ENCODE data around the gene BNC2. TPM values are rescaled to one million over a fixed set of nuclear protein-coding genes. Genes with fewer than 3 reads are reported as not detected.

The BNC2 gene
- total RNA-seq, 1 experiment from 2014 or later = not detected

DNA sequence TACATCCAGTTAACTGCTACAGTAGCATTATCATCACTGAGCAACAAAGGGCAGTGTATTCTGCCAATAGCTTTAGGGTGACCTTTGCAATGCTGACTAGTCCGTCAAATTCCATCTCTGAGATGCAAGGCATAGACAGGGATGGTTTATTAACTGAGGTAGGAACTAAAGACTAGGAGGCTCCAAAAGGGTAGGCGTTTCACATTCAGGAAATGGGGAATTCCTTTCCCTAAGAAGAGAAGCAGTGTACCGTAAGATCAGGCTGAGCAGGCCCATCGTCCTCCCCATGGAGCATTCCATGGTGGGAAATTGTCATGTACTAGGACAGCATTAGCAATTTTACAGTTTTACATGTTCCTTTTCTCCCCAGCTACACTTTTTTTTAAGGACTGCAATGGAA lies 157.7 kb downstream of the BNC2 start:
- no TSS peak for BruUV-seq (replicated peaks)
- Mint-ChIP-seq H3K4me3 (ENCODE audit: low read depth, unreplicated experiment) (no peak overlapping the region), H3K9me3 (ENCODE audit: low read depth, unreplicated experiment) (no peaks in the 10 kb centered on the region), H3K4me1 (ENCODE audit: low read depth, unreplicated experiment) (peaks cover 8% of the 10 kb centered on the region), H3K36me3 (ENCODE audit: insufficient read depth, unreplicated experiment) (no peaks in the 10 kb centered on the region), H3K27ac (ENCODE audit: unreplicated experiment) (no peak overlapping the region), H3K27me3 (ENCODE audit: unreplicated experiment) (no peaks in the 10 kb centered on the region)
- TF ChIP-seq, protein P1, sequence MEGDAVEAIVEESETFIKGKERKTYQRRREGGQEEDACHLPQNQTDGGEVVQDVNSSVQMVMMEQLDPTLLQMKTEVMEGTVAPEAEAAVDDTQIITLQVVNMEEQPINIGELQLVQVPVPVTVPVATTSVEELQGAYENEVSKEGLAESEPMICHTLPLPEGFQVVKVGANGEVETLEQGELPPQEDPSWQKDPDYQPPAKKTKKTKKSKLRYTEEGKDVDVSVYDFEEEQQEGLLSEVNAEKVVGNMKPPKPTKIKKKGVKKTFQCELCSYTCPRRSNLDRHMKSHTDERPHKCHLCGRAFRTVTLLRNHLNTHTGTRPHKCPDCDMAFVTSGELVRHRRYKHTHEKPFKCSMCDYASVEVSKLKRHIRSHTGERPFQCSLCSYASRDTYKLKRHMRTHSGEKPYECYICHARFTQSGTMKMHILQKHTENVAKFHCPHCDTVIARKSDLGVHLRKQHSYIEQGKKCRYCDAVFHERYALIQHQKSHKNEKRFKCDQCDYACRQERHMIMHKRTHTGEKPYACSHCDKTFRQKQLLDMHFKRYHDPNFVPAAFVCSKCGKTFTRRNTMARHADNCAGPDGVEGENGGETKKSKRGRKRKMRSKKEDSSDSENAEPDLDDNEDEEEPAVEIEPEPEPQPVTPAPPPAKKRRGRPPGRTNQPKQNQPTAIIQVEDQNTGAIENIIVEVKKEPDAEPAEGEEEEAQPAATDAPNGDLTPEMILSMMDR (IDR thresholded peaks at IDR 0.05; ENCODE audit: unreplicated experiment) = no peak
- no peak for DNase-seq
- intact Hi-C loops (cut with micrococcal nuclease; ENCODE audit: unreplicated experiment) = no loop called here
- CTCF ChIA-PET = no interaction called here

DNA sequence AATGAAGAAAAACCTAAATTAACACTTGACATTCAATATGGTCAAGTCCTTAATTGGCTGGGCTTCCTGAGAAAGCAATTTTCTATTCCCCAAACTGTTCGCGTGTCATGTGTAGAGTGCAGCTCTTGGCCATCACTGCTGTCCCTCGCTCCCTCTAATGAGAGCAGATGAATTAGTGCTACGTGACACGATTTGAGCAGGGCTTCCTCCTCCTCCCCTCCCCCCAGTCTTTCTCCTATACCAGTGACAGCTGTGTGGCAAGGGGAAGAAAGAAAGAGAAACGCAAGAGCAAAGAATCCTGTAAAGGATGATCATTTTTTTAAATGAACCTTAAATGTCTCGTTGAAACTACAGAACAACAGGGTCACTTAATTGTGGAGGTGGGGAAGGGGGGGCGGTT lies 159.6 kb downstream of the BNC2 start:
- TF ChIP-seq, protein P1 (IDR thresholded peaks at IDR 0.05; ENCODE audit: unreplicated experiment) = no peak
- no TSS peak for BruUV-seq (replicated peaks)
- Mint-ChIP-seq H3K27me3 (ENCODE audit: unreplicated experiment) (no peaks in the 10 kb centered on the region), H3K36me3 (ENCODE audit: insufficient read depth, unreplicated experiment) (no peaks in the 10 kb centered on the region), H3K9me3 (ENCODE audit: low read depth, unreplicated experiment) (no peaks in the 10 kb centered on the region), H3K27ac (ENCODE audit: unreplicated experiment) (no peak overlapping the region), H3K4me1 (ENCODE audit: low read depth, unreplicated experiment) (peaks cover 14% of the 10 kb centered on the region), H3K4me3 (ENCODE audit: low read depth, unreplicated experiment) (no peak overlapping the region)
- intact Hi-C loops (cut with micrococcal nuclease; ENCODE audit: unreplicated experiment) = no loop called here
- no peak for DNase-seq
- CTCF ChIA-PET = no interaction called here

DNA sequence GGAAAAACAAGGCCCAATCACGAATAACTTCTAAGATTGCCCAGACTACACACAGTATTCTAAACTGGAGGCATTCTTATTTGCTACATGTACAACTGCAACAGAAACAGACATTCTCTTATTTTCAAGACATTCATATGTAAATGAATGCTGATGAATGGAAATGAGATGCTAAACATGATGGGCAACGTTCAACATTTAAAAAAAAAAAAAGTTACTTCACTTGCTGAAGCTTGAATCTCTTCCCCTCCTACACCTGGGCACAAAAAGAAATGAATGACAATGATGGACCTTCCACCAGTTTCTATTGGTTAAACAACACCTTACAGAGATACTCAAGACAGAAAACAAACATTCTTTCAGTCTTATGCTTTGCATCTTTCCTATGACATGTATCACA lies 160.5 kb downstream of the BNC2 start:
- no TSS peak for BruUV-seq (replicated peaks)
- Mint-ChIP-seq H3K27me3 (ENCODE audit: unreplicated experiment) (no peaks in the 10 kb centered on the region), H3K27ac (ENCODE audit: unreplicated experiment) (no peak overlapping the region), H3K4me1 (ENCODE audit: low read depth, unreplicated experiment) (peaks cover 16% of the 10 kb centered on the region), H3K4me3 (ENCODE audit: low read depth, unreplicated experiment) (no peak overlapping the region), H3K36me3 (ENCODE audit: insufficient read depth, unreplicated experiment) (no peaks in the 10 kb centered on the region), H3K9me3 (ENCODE audit: low read depth, unreplicated experiment) (no peaks in the 10 kb centered on the region)
- intact Hi-C loops (cut with micrococcal nuclease; ENCODE audit: unreplicated experiment) = no loop called here
- CTCF ChIA-PET = no interaction called here
- TF ChIP-seq, protein P1 (IDR thresholded peaks at IDR 0.05; ENCODE audit: unreplicated experiment) = no peak
- DNase-seq = no peak

DNA sequence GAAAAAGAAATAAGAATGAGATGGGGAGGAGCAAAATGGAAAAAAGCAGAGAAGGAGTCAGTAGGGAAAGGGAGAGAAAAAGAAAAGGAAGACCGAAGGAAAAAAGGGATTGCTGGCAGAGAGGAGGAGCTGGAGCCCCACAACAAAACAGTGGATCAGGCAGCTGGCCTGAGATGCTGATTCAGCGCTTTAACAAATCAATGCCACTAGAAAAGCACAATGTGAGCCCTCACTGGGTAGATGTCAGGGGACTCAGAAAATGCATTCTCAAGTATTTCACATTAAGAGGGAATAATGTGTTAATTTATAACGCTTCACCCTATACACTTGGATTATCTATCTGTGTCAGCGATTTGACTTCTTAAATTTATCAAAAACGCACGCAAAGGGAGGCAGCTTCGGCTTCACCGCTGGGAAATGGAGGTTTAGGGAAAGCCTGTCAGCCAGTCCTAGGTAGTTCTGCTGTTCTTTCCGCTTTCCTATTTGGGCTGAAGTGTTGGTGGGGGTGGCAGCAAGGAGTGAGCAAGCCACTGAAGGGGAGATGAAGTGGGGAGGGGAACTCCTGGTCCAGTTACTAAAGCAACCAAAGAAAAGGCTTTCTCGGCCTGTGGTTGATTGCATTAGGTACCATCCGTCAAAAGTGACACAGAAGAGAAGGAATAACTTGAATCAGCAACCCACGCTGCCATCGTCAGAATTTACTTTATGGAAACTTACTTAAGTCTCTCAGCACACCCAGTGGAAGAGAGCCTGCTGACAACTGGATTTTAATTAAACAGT lies 161.6 kb downstream of the BNC2 start:
- no peak for DNase-seq
- Mint-ChIP-seq H3K4me1 (ENCODE audit: low read depth, unreplicated experiment) (peaks cover 16% of the 10 kb centered on the region), H3K4me3 (ENCODE audit: low read depth, unreplicated experiment) (no peak overlapping the region), H3K36me3 (ENCODE audit: insufficient read depth, unreplicated experiment) (no peaks in the 10 kb centered on the region), H3K9me3 (ENCODE audit: low read depth, unreplicated experiment) (no peaks in the 10 kb centered on the region), H3K27me3 (ENCODE audit: unreplicated experiment) (no peaks in the 10 kb centered on the region), H3K27ac (ENCODE audit: unreplicated experiment) (no peak overlapping the region)
- TF ChIP-seq, protein P1 (IDR thresholded peaks at IDR 0.05; ENCODE audit: unreplicated experiment) = no peak
- BruUV-seq (replicated peaks) = no TSS peak
- intact Hi-C loops (cut with micrococcal nuclease; ENCODE audit: unreplicated experiment) = no loop called here
- CTCF ChIA-PET = no interaction called here

Data from Calu3 (cell line).